Body of pancreas (tissue), 4 donors: ENCODE measurements around the gene AP3B1.

Source experiments
- POLR2A ChIP-seq, 3 donors: fragments of 450-650 bp; IDR thresholded peaks; one replicate each; pipeline ENCODE4 v1.6.1; 2016; ENCODE audit warnings: antibody characterized with exemption in 3 of 3, mild to moderate bottlenecking in 2 of 3
- TF ChIP-seq, protein P1 (sequence below), 7 experiments: fragments of 450-650 bp in 4 of 7; fragments of 200-600 bp in 3 of 7; sonication (generic) in 3 of 7; IDR thresholded peaks; one replicate each; pipeline ENCODE4 v1.5.1; 2016 to 2019; ENCODE audit warnings: antibody characterized with exemption in 7 of 7

DNA sequence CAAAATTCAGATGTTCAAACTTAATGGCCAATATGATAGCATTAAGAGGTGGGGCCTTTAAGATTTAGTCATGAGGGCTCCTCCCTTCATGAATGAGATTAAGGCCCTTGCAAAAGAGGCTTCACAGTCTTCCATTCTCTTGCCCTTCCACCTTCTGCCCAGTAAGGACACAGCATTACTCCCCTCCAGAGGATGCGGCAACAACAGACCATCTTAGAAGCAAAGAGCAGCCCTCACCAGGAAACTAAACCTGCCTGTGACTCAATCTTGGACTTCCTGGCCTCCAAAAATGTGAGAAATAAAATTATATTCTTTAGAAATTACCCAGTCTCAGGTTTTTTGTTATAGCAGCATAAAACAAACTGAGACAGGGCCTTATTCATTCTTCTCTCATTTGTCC, 8.2 kb downstream of the AP3B1 start:
- TF ChIP-seq, protein P1, sequence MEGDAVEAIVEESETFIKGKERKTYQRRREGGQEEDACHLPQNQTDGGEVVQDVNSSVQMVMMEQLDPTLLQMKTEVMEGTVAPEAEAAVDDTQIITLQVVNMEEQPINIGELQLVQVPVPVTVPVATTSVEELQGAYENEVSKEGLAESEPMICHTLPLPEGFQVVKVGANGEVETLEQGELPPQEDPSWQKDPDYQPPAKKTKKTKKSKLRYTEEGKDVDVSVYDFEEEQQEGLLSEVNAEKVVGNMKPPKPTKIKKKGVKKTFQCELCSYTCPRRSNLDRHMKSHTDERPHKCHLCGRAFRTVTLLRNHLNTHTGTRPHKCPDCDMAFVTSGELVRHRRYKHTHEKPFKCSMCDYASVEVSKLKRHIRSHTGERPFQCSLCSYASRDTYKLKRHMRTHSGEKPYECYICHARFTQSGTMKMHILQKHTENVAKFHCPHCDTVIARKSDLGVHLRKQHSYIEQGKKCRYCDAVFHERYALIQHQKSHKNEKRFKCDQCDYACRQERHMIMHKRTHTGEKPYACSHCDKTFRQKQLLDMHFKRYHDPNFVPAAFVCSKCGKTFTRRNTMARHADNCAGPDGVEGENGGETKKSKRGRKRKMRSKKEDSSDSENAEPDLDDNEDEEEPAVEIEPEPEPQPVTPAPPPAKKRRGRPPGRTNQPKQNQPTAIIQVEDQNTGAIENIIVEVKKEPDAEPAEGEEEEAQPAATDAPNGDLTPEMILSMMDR (IDR thresholded peaks at IDR 0.05), result no peak
- no peak for TF ChIP-seq POLR2A (IDR thresholded peaks at IDR 0.05)
